Measurements from ENCODE around the gene CPSF4L. TPM values are rescaled to one million over a fixed set of nuclear protein-coding genes. Genes with fewer than 3 reads are reported as not detected.

The CPSF4L gene
- total and polyA plus RNA-seq, 7 donors, result not detected

DNA sequence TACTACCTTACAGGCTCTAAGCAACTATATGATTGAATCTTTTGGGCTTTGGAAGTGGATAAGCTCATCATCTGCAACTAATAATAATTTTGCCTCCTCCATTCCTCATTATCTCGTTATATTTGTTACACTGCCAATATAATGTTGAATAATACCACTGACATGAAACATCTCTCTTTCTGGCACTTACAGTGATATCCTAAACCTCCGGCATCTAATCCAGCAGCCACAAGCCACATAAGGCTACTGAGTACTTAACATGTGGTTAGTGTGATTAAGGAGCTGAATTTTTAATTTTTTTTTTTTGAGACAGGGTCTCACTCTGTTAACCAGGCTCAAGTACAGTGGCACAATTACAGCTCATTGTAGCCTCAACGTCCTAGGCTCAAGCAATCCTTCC is 40.5 kb upstream of the CPSF4L start:
- Histone ChIP-seq H3K4me3 (no peak overlapping the region), H3K36me3 (ENCODE audit: insufficient read depth in 1 of 2, low read depth in 1 of 2) (no peaks in the 10 kb centered on the region), H3K4me1 (peaks cover 48% of the 10 kb centered on the region), H3K27me3 (ENCODE audit: insufficient read depth in 3 of 3, low read length in 2 of 3) (no peaks in the 10 kb centered on the region), H3K9me3 (no peaks in the 10 kb centered on the region), H3K27ac (no peak overlapping the region)
- DNase-seq (no peak), ATAC-seq (no peak)
- 32 to 50% (median 33%) methylated on average over 3 of the region's 3 CpGs for WGBS, 3 donors
- TF ChIP-seq, protein P1, sequence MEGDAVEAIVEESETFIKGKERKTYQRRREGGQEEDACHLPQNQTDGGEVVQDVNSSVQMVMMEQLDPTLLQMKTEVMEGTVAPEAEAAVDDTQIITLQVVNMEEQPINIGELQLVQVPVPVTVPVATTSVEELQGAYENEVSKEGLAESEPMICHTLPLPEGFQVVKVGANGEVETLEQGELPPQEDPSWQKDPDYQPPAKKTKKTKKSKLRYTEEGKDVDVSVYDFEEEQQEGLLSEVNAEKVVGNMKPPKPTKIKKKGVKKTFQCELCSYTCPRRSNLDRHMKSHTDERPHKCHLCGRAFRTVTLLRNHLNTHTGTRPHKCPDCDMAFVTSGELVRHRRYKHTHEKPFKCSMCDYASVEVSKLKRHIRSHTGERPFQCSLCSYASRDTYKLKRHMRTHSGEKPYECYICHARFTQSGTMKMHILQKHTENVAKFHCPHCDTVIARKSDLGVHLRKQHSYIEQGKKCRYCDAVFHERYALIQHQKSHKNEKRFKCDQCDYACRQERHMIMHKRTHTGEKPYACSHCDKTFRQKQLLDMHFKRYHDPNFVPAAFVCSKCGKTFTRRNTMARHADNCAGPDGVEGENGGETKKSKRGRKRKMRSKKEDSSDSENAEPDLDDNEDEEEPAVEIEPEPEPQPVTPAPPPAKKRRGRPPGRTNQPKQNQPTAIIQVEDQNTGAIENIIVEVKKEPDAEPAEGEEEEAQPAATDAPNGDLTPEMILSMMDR (IDR thresholded peaks at IDR 0.05), result no peak
- intact Hi-C loops (cut with DNase I), result no loop called here

DNA sequence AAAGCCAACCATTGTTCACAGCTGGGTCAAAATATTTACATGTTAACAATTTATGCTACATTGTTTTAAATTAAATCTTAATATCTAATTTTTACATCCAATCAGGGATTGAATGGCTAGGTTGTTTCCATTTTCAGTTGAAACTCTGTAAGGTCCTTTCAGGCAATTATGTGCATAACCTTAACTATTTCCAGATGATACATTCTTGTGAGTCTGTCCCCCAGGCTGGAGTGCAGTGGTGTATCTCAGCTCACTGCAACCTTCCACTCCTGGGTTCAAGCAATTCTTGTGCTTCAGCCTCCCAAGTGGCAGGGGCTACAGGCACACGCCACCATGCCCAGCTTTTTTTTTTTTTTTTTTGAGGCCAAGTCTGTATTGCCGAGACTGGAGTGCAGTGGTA is 39.7 kb upstream of the CPSF4L start:
- TF ChIP-seq, protein P1 (IDR thresholded peaks at IDR 0.05), result no peak
- Histone ChIP-seq H3K27me3 (ENCODE audit: insufficient read depth in 3 of 3, low read length in 2 of 3) (no peaks in the 10 kb centered on the region), H3K9me3 (no peaks in the 10 kb centered on the region), H3K4me3 (no peak overlapping the region), H3K4me1 (peaks cover 42% of the 10 kb centered on the region), H3K36me3 (ENCODE audit: insufficient read depth in 1 of 2, low read depth in 1 of 2) (no peaks in the 10 kb centered on the region), H3K27ac (no peak overlapping the region)
- no peak for DNase-seq
- WGBS, 3 donors, result 83 to 94% (median 84%) methylated on average over 2 of the region's 2 CpGs
- no peak for ATAC-seq
- intact Hi-C loops (cut with DNase I), result no loop called here

DNA sequence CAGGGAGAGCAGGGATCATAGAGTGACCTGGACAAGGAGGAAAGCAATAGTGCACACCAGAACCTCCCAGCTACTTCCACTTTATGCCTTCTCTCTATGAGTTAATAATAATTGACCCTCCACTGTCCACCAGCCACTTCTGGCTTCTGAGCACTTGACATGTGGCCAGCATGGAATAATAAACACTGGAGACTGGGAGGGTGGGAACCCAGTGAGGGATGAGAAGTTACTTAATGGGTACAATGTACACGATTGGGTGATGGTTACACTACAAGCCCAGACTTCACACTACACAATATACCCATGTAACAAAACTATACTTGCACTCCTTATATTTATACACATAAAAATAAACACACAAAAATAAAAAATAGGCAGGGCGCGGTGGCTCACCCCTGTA is 38.7 kb upstream of the CPSF4L start:
- DNase-seq (no peak), ATAC-seq (no peak)
- no peak overlapping the region for H3K27ac ChIP-seq
- no peaks in the 10 kb centered on the region for H3K27me3 ChIP-seq (ENCODE audit: insufficient read depth in 3 of 3, low read length in 2 of 3)
- WGBS, 3 donors, result 79 to 85% (median 83%) methylated on average over 3 of the region's 3 CpGs
- TF ChIP-seq, protein P1 (IDR thresholded peaks at IDR 0.05), result no peak
- intact Hi-C loops (cut with DNase I), result no loop called here
- H3K4me1 ChIP-seq, result peaks cover 32% of the 10 kb centered on the region
- no peak overlapping the region for H3K4me3 ChIP-seq
- no peaks in the 10 kb centered on the region for H3K36me3 ChIP-seq (ENCODE audit: insufficient read depth in 1 of 2, low read depth in 1 of 2)
- no peaks in the 10 kb centered on the region for H3K9me3 ChIP-seq

DNA sequence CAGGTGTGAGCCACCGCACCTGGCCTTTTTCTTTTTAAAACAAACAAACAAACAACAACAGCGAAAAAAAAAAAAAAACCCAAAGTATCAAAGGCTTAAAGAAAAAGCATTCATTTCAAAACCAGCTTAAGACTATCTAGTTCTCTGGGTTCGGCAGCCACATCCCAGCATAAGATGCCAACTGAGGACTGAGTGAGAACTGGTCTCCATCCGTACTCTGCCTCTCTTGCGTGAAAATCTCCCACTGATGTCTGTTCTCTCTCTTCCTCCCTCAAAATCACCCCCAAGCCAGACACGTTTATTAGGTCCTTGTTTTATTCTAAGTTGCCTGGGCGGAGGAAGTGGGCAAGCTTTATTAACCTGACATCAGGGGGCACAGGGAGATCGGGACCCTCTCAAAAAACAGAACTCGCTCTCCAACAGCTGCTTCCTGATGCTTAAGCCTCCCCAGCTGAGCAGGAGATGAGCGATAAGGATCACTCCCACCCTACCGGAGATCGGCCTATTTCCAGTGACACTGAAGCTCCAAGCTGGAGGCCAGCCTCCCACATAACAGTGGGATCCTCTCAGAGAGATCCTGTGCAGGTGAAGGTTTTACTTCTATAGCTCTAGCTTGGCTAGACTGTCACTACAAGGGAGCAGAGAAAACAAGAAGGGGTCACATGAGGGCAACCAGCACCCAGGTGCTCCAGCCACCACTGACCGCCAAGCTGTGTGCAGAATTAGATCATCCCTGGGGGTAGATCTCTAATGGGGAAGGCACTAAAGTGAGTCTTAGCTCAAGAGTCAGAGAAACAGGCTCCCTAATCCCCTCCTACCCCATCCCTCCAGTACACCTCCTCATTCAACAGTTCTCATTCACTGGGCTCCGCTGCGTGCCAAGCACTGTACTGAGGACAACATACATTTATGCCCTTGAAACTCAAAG is 36.5 kb upstream of the CPSF4L start:
- ATAC-seq, result peak; percentile 16 to 64 (median 58)

More for the DNA sequence above, 36.5 kb upstream of the CPSF4L start:
- TF ChIP-seq, protein P1 (IDR thresholded peaks at IDR 0.05), result no peak
- Histone ChIP-seq H3K4me1 (peaks cover 24% of the 10 kb centered on the region), H3K27me3 (ENCODE audit: insufficient read depth in 3 of 3, low read length in 2 of 3) (no peaks in the 10 kb centered on the region), H3K9me3 (no peaks in the 10 kb centered on the region), H3K4me3 (no peak overlapping the region), H3K36me3 (ENCODE audit: insufficient read depth in 1 of 2, low read depth in 1 of 2) (no peaks in the 10 kb centered on the region), H3K27ac (peak overlapping the region; percentile 27)
- WGBS, 3 donors, result 39 to 52% (median 40%) methylated on average over 15 of the region's 15 CpGs
- DNase-seq, result no peak
- intact Hi-C loops (cut with DNase I), result no loop called here

Measured in psoas muscle (tissue), 8 donors.